Endothelial cell of umbilical vein (primary cell): ENCODE measurements around the gene DNAJC12. TPM values are rescaled to one million over a fixed set of nuclear protein-coding genes. Genes with fewer than 3 reads are reported as not detected.

Source experiments
- BruUV-seq: library from RNA; stranded (reverse); fragments of 400-500 nt; replicated peaks from 2 replicates; lab custom pipeline; 2021; lab: Mats Ljungman, UMichigan
- CTCF ChIA-PET: fragments of 300-600, 350-600 bp; sonication (Branson Sonifier 250); formaldehyde crosslinking; loops from one replicate; lab custom pipeline; 2021; ENCODE audit warnings: antibody characterized with exemption, inconsistent platforms; lab: Charles Lee
- POLR2A ChIA-PET: fragments of 300-600, 350-600 bp; sonication (Branson Sonifier 250); formaldehyde crosslinking; loops from one replicate; lab custom pipeline; 2021; ENCODE audit warnings: antibody characterized with exemption, inconsistent platforms; lab: Charles Lee
- DNase-seq: peaks from one replicate; pipeline ENCODE4 v3.0.0-alpha.2; 2011; ENCODE audit warnings: low read depth, low spot score
- FAIRE-seq: peaks from 2 replicates; lab custom pipeline; 2011; peaks lifted over from hg19 to GRCh38; lab: Jason Lieb, UNC
- H2AFZ ChIP-seq: 2 replicates; pipeline ENCODE4 v1.6.0; 2012; ENCODE audit warnings: low read depth, low read length, control low read depth, inconsistent platforms
- H3K27ac ChIP-seq: 2 replicates; pipeline ENCODE4 v1.5.1; 2011; ENCODE audit warnings: low read depth, mild to moderate bottlenecking, control low read depth, low read length, moderate library complexity; ENCODE audit not compliant: insufficient read depth
- H3K27me3 ChIP-seq, 2 experiments: 2 replicates each; pipeline versions ENCODE4 v1.6.0 to v1.6.1; 2011; ENCODE audit warnings: low read length in 2 of 2, mixed read lengths in 1 of 2; ENCODE audit not compliant: control insufficient read depth in 2 of 2, insufficient read depth in 2 of 2
- H3K36me3 ChIP-seq, 2 experiments: 2 replicates in 1 of 2; 3 replicates in 1 of 2; pipeline ENCODE4 v1.5.1; 2011; ENCODE audit warnings: low read length in 2 of 2, mild to moderate bottlenecking in 1 of 2, moderate library complexity in 1 of 2; ENCODE audit not compliant: control insufficient read depth in 2 of 2, insufficient read depth in 2 of 2; ENCODE audit errors: extremely low read depth in 1 of 2
- H3K4me1 ChIP-seq: 3 replicates; pipeline ENCODE4 v1.5.1; 2011; ENCODE audit warnings: mild to moderate bottlenecking, low read length; ENCODE audit not compliant: control insufficient read depth, insufficient read depth; ENCODE audit errors: extremely low read depth
- H3K4me2 ChIP-seq: 2 replicates; pipeline ENCODE4 v1.6.1; 2011; ENCODE audit warnings: low read length, control low read depth, mixed read lengths; ENCODE audit not compliant: insufficient read depth
- H3K4me3 ChIP-seq, 3 experiments: fragments of 200-600 bp in 1 of 3; sonication (generic), shearing (Covaris generic) in 1 of 3; replicated peaks in 1 of 3; 2 replicates each; pipeline ENCODE4 v1.5.1; 2011 to 2016; ENCODE audit warnings: control low read depth in 3 of 3, low read length in 3 of 3, mild to moderate bottlenecking in 2 of 3, inconsistent platforms in 1 of 3, low read depth in 1 of 3, moderate library complexity in 1 of 3; ENCODE audit not compliant: insufficient read depth in 1 of 3
- H3K79me2 ChIP-seq: 2 replicates; pipeline ENCODE4 v1.6.0; 2012; ENCODE audit warnings: low read length, inconsistent platforms; ENCODE audit not compliant: control insufficient read depth, insufficient read depth
- H3K9ac ChIP-seq: replicated peaks from 2 replicates; pipeline ENCODE3; 2011; ENCODE audit warnings: low read length, control low read depth; ENCODE audit not compliant: insufficient read depth; ENCODE audit errors: extremely low read depth
- H3K9me1 ChIP-seq: replicated peaks from 3 replicates; pipeline ENCODE4 v1.6.0; 2011; ENCODE audit warnings: mild to moderate bottlenecking, low read length; ENCODE audit not compliant: control insufficient read depth, insufficient read depth; ENCODE audit errors: extremely low read depth
- H3K9me3 ChIP-seq: replicated peaks from 2 replicates; pipeline ENCODE4 v1.5.1; 2012; ENCODE audit warnings: low read length, inconsistent platforms; ENCODE audit not compliant: control insufficient read depth, insufficient read depth
- H4K20me1 ChIP-seq: replicated peaks from 2 replicates; pipeline ENCODE3; 2011; ENCODE audit warnings: mild to moderate bottlenecking, low read length; ENCODE audit not compliant: control insufficient read depth, insufficient read depth; ENCODE audit errors: extremely low read depth
- CTCF ChIP-seq, 2 donors: IDR thresholded peaks; 1 replicate in 1 of 2; 2 replicates in 1 of 2; pipeline ENCODE4 v1.5.1; 2011; ENCODE audit warnings: low read length in 2 of 2, mild to moderate bottlenecking in 2 of 2, moderate library complexity in 2 of 2, control low read depth in 1 of 2, inconsistent platforms in 1 of 2, low read depth in 1 of 2; ENCODE audit not compliant: insufficient read depth in 1 of 2; ENCODE audit errors: extremely low read depth in 1 of 2
- EZH2 ChIP-seq: IDR thresholded peaks from 2 replicates; pipeline ENCODE4 v1.6.1; 2012; ENCODE audit warnings: borderline replicate concordance, low read depth, mild to moderate bottlenecking, moderate library complexity, low read length, inconsistent platforms; ENCODE audit not compliant: severe bottlenecking
- FOS ChIP-seq: IDR thresholded peaks from 2 replicates; pipeline ENCODE4 v1.6.1; 2011; ENCODE audit warnings: mild to moderate bottlenecking, low read length, moderate library complexity, borderline replicate concordance; ENCODE audit not compliant: insufficient read depth
- GATA2 ChIP-seq: IDR thresholded peaks from 2 replicates; pipeline ENCODE4 v1.7.0; 2011; ENCODE audit warnings: low read depth, mild to moderate bottlenecking, moderate library complexity, mixed read lengths, low read length; ENCODE audit not compliant: insufficient read length, insufficient read depth
- JUN ChIP-seq: IDR thresholded peaks from 2 replicates; pipeline ENCODE4 v1.6.1; 2011; ENCODE audit warnings: borderline replicate concordance, low read depth; ENCODE audit not compliant: insufficient read length, insufficient read depth
- MYC ChIP-seq: IDR thresholded peaks from one replicate; pipeline ENCODE4 v1.6.1; 2011; ENCODE audit warnings: mild to moderate bottlenecking, low read depth, low read length
- POLR2A ChIP-seq: IDR thresholded peaks from 2 replicates; pipeline ENCODE4 v1.6.1; 2012; ENCODE audit warnings: low read depth, mild to moderate bottlenecking, control low read depth, low read length
- POLR2AphosphoS5 ChIP-seq: IDR thresholded peaks from 2 replicates; pipeline ENCODE4 v1.6.1; 2012; ENCODE audit warnings: low read depth, mild to moderate bottlenecking, control low read depth, low read length, moderate library complexity; ENCODE audit not compliant: insufficient read depth
- dilution Hi-C: fragments of 300-500 bp; cut with MboI; formaldehyde crosslinking; loops from one replicate; pipeline ENCODE4 v1.15.0; 2019; ENCODE audit warnings: low sequenced_read_pairs; ENCODE audit not compliant: extremely low pct_ligation_motif_present
- intact Hi-C: fragments of 100-400 bp; cut with micrococcal nuclease; formaldehyde crosslinking; loops from one replicate; pipeline ENCODE4 v1.10.0; 2022
- polyA plus RNA-seq, 4 experiments: library from polyadenylated mRNA; depleted of rRNA in 3 of 4; stranded (reverse) in 3 of 4; unstranded in 1 of 4; fragments of >200 nt; gene quantifications; 2 replicates each; pipeline versions ENCODE4 v1.2.1 to v1.2.3, GENCODE V29; 2011 to 2012; ENCODE audit warnings: missing spikeins in 1 of 4
- total RNA-seq: library from RNA; stranded (reverse); gene quantifications from 2 replicates; pipeline ENCODE4 v1.2.3, GENCODE V29; 2021
- TF ChIP-seq, protein P1 (sequence below): IDR thresholded peaks from 2 replicates; pipeline ENCODE4 v1.6.1; 2011; ENCODE audit not compliant: insufficient read depth, insufficient read length

The DNAJC12 gene
- total and polyA plus RNA-seq, 2 donors (not counting 3 experiments of a cell fraction or from before 2014, with no cell fraction given): 0.54 to 1.0 TPM

GRCh38 chr10:67792653-67793052 is 45.3 kb downstream of the DNAJC12 start:
- no peak overlapping the region for H3K4me2 ChIP-seq
- no peaks in the 10 kb centered on the region for H3K4me1 ChIP-seq
- H3K79me2 ChIP-seq: no peaks in the 10 kb centered on the region
- H3K27me3 ChIP-seq: peaks cover 0 to 2% of the 10 kb centered on the region in 2 experiments
- intact Hi-C loops: no loop called here
- H3K9ac ChIP-seq: no peak overlapping the region
- POLR2A ChIA-PET: no interaction called here
- H3K9me1 ChIP-seq: no peaks in the 10 kb centered on the region
- no peaks in the 10 kb centered on the region for H3K9me3 ChIP-seq
- no peak overlapping the region for H3K27ac ChIP-seq
- dilution Hi-C loops: no loop called here
- no peaks in the 10 kb centered on the region for H4K20me1 ChIP-seq
- CTCF ChIA-PET: interaction anchor here (1.1 kb wide), 1 partner anchor 509 kb away, joined by 4 read pairs; no protein-coding TSS in a partner anchor
- H3K4me3 ChIP-seq: no peak overlapping the region
- no TSS peak for BruUV-seq
- DNase-seq (no peak), FAIRE-seq (no peak)
- H3K36me3 ChIP-seq: no peaks in the 10 kb centered on the region
- no peak for TF ChIP-seq MYC
- TF ChIP-seq FOS: no peak
- H2AFZ ChIP-seq: no peak overlapping the region

- ChIA-PET CTCF (interaction anchor here (3.7 kb wide), 1 partner anchor 511 kb away, joined by 98 read pairs; no protein-coding TSS in a partner anchor), POLR2A (no interaction called here)
- Histone ChIP-seq H3K9me1 (no peaks in the 10 kb centered on the region), H3K27ac (no peak overlapping the region), H3K4me3 (no peak overlapping the region), H3K27me3 (peaks cover 0 to 2% of the 10 kb centered on the region in 2 experiments), H3K36me3 (no peaks in the 10 kb centered on the region), H2AFZ (no peak overlapping the region), H3K79me2 (no peaks in the 10 kb centered on the region), H3K4me2 (no peak overlapping the region), H3K9me3 (no peaks in the 10 kb centered on the region), H4K20me1 (no peaks in the 10 kb centered on the region), H3K4me1 (no peaks in the 10 kb centered on the region), H3K9ac (no peak overlapping the region)
- TF ChIP-seq MYC (no peak), POLR2A (no peak), POLR2AphosphoS5 (no peak), GATA2 (no peak), EZH2 (no peak), CTCF (IDR thresholded peaks at IDR 0.05; ENCODE audit: extremely low read depth in 1 of 2, insufficient read depth in 1 of 2, low read depth in 1 of 2, low read length in 2 of 2) (no peak), JUN (no peak), FOS (no peak)
- TF ChIP-seq, protein P1, sequence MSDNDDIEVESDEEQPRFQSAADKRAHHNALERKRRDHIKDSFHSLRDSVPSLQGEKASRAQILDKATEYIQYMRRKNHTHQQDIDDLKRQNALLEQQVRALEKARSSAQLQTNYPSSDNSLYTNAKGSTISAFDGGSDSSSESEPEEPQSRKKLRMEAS: no peak
- no TSS peak for BruUV-seq
- intact Hi-C loops (no loop called here), dilution Hi-C loops (no loop called here)
- FAIRE-seq (no peak), DNase-seq (no peak)
These were observed 47.2 kb downstream of the DNAJC12 start for GRCh38 chr10:67790534-67791408.
